Neural progenitor cell (in vitro differentiated cells): Measurements from ENCODE around the gene PRSS35.

Experiments
- EZH2 ChIP-seq: fragments of 200-600 bp; sonication (generic); IDR thresholded peaks from 2 replicates; pipeline ENCODE4 v1.6.1; 2017; ENCODE audit warnings: antibody characterized with exemption, mild to moderate bottlenecking, moderate library complexity
- EZH2phosphoT487 ChIP-seq: fragments of 200-600 bp; sonication (generic); IDR thresholded peaks from 2 replicates; pipeline ENCODE4 v1.6.1; 2017; ENCODE audit warnings: antibody characterized with exemption
- TF ChIP-seq, protein P1 (sequence below): fragments of 200-600 bp; sonication (generic); IDR thresholded peaks from 2 replicates; pipeline ENCODE4 v1.5.1; 2017; ENCODE audit warnings: antibody characterized with exemption, mild to moderate bottlenecking

GRCh38 chr6:83536034-83536646, 23.8 kb downstream of the PRSS35 start:
- TF ChIP-seq, protein P1, sequence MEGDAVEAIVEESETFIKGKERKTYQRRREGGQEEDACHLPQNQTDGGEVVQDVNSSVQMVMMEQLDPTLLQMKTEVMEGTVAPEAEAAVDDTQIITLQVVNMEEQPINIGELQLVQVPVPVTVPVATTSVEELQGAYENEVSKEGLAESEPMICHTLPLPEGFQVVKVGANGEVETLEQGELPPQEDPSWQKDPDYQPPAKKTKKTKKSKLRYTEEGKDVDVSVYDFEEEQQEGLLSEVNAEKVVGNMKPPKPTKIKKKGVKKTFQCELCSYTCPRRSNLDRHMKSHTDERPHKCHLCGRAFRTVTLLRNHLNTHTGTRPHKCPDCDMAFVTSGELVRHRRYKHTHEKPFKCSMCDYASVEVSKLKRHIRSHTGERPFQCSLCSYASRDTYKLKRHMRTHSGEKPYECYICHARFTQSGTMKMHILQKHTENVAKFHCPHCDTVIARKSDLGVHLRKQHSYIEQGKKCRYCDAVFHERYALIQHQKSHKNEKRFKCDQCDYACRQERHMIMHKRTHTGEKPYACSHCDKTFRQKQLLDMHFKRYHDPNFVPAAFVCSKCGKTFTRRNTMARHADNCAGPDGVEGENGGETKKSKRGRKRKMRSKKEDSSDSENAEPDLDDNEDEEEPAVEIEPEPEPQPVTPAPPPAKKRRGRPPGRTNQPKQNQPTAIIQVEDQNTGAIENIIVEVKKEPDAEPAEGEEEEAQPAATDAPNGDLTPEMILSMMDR: peak; percentile 94
- TF ChIP-seq EZH2phosphoT487 (no peak), EZH2 (no peak)
